ENCODE measurements around the gene PTPN14. TPM values are rescaled to one million over a fixed set of nuclear protein-coding genes. Genes with fewer than 3 reads are reported as not detected.

The PTPN14 gene
- total RNA-seq, 3 donors from 2014 or later: 5.8 to 49.0 (median 8.3) TPM

DNA sequence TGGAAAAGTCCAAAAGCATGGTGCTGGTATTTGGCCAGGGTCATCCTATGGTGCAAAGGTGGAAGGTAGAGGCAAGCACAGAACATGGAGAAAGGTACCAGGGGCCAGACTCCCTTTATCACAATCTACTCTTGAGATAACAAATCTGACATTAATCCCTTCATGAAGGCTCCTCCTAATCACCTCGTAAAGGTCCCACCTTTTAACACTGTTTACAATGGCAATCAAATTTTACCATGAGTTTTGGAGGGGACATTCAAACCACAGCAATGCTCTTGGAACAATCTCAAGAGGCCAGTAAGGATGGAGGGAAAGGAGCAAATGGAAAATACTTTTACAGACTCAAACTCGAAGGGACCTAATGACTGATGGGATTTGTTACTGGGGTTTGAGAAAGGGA lies 6.1 kb downstream of the PTPN14 start:
- no peaks in the 10 kb centered on the region for H3K9me3 ChIP-seq
- no peaks in the 10 kb centered on the region for H3K4me1 ChIP-seq (ENCODE audit: low read depth)
- TF ChIP-seq, protein P1, sequence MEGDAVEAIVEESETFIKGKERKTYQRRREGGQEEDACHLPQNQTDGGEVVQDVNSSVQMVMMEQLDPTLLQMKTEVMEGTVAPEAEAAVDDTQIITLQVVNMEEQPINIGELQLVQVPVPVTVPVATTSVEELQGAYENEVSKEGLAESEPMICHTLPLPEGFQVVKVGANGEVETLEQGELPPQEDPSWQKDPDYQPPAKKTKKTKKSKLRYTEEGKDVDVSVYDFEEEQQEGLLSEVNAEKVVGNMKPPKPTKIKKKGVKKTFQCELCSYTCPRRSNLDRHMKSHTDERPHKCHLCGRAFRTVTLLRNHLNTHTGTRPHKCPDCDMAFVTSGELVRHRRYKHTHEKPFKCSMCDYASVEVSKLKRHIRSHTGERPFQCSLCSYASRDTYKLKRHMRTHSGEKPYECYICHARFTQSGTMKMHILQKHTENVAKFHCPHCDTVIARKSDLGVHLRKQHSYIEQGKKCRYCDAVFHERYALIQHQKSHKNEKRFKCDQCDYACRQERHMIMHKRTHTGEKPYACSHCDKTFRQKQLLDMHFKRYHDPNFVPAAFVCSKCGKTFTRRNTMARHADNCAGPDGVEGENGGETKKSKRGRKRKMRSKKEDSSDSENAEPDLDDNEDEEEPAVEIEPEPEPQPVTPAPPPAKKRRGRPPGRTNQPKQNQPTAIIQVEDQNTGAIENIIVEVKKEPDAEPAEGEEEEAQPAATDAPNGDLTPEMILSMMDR (IDR thresholded peaks at IDR 0.05): no peak
- ATAC-seq (no peak), DNase-seq (no peak)
- H3K36me3 ChIP-seq (ENCODE audit: low read depth): no peaks in the 10 kb centered on the region
- H3K4me3 ChIP-seq: no peak overlapping the region
- intact Hi-C loops (cut with DNase I, micrococcal nuclease): no loop called here

DNA sequence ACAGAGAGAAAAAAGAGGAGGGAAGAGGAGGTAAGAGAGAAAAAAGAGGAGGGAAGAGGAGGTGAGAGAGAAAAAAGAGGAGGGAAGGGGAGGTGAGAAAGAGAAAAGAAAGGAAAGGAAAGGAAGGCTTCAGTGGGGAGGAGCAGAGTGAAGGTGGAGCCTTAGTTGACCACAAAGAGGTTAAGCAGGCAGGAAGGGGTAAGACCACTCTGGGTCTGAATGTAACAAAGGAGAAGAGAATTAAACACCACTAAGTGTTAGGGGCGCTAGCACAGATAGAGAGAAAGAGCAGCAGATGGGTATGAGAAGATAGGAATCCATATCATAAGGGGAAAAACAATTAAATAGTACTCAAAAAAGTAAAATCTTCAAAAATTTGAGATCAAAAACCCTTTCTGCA lies 6.6 kb downstream of the PTPN14 start:
- no peaks in the 10 kb centered on the region for H3K9me3 ChIP-seq
- intact Hi-C loops (cut with DNase I, micrococcal nuclease): no loop called here
- no peak overlapping the region for H3K4me3 ChIP-seq
- H3K4me1 ChIP-seq (ENCODE audit: low read depth): no peaks in the 10 kb centered on the region
- ATAC-seq (no peak), DNase-seq (no peak)
- TF ChIP-seq, protein P1 (IDR thresholded peaks at IDR 0.05): no peak
- H3K36me3 ChIP-seq (ENCODE audit: low read depth): no peaks in the 10 kb centered on the region

DNA sequence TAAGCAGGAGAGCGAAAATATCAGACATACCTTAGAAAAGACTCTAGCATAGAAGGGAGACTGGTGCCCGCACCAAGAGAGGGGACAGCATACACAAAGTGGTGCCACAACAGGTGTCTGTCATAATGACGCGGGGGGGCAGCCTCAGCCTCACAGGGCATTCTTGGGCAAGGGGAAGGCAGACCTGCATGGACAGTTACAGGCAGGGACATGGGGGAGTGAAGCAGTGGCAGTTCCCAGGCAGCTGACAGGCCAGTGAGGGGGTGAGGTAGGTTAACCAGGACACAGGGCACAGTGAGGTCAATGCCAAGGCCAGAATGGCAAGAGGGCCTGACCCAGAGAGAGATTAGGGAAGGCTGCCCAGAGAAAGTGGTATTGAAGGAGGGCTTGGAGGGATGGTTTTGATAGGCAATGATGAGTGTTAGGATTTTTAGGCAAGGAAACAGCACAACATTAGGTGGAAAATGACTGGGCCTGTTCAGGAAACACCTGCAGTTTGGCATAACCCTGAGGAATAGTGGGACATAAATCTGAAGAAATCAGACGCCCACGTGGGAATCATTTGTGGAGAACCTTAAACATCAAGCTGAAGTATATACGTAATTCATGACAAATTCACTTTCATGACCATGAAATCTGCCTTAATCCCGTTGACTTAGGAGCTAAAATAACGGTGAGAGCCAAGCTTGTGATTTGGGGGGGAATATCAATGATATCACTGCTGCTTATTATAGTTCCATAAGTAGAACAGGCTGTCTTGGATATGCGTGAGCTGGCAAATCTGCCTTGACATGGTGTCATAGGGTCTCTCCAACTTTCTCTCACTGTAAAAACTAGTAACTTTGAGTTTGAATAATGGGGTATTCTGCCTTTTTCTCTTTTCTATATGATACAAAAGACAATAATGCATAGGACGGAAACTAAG lies 8.9 kb downstream of the PTPN14 start:
- no peak for DNase-seq
- ATAC-seq: no peak
- Histone ChIP-seq H3K36me3 (ENCODE audit: low read depth) (no peaks in the 10 kb centered on the region), H3K4me3 (no peak overlapping the region), H3K9me3 (no peaks in the 10 kb centered on the region), H3K4me1 (ENCODE audit: low read depth) (no peaks in the 10 kb centered on the region)
- intact Hi-C loops (cut with DNase I, micrococcal nuclease): no loop called here
- TF ChIP-seq, protein P1 (IDR thresholded peaks at IDR 0.05): no peak

DNA sequence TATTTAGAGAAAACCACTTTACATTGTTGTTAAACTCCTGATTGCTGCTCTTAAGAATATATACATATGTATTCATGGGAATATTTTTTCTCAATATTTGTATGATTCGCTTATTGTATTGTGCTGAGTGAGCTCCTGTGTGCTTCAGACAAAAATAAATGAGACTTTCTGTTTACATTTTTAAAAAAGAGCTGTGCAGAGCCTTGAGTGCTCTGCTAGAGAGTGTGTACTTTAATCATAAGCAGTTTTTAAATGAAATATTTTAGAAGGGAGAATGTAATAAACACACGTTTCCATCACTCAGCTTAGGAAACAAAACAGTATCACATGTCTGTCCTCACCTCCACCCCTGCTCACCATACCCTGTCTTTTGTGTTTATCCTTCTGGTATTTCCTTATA lies 9.7 kb downstream of the PTPN14 start:
- no peaks in the 10 kb centered on the region for H3K36me3 ChIP-seq (ENCODE audit: low read depth)
- TF ChIP-seq, protein P1 (IDR thresholded peaks at IDR 0.05): no peak
- ATAC-seq (no peak), DNase-seq (no peak)
- H3K4me1 ChIP-seq (ENCODE audit: low read depth): no peaks in the 10 kb centered on the region
- intact Hi-C loops (cut with DNase I, micrococcal nuclease): no loop called here
- no peak overlapping the region for H3K4me3 ChIP-seq
- no peaks in the 10 kb centered on the region for H3K9me3 ChIP-seq

DNA sequence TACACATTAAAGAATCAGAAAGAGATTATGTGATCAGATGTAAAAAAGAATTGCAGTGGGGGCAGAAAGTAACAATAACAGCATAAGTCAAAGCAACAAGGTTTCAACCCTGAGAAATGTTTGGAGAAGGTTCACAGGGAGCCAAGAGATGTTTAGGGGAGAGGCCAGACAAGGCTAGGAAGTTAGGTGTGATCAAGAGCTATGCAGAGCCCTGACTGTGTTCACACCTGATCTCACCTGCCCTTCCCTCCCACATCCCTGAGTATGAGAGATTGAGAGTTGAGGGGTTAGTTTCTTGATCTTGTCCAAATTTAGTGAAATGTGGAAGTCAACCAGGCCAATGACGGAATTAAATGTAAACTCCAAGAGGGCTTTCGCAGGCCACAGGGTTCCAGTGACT lies 10.2 kb downstream of the PTPN14 start:
- DNase-seq: no peak
- H3K4me1 ChIP-seq (ENCODE audit: low read depth): no peaks in the 10 kb centered on the region
- no peaks in the 10 kb centered on the region for H3K36me3 ChIP-seq (ENCODE audit: low read depth)
- intact Hi-C loops (cut with DNase I, micrococcal nuclease): no loop called here
- ATAC-seq: no peak
- H3K9me3 ChIP-seq: no peaks in the 10 kb centered on the region
- H3K4me3 ChIP-seq: no peak overlapping the region
- TF ChIP-seq, protein P1 (IDR thresholded peaks at IDR 0.05): no peak
